HK-2 (cell line): ENCODE measurements around the gene SLC20A1.

Experiments
- DNase-seq: peaks from one replicate; pipeline ENCODE4 v3.0.0-alpha.2; 2018; ENCODE audit not compliant: unreplicated experiment

Gene SLC20A1

DNA sequence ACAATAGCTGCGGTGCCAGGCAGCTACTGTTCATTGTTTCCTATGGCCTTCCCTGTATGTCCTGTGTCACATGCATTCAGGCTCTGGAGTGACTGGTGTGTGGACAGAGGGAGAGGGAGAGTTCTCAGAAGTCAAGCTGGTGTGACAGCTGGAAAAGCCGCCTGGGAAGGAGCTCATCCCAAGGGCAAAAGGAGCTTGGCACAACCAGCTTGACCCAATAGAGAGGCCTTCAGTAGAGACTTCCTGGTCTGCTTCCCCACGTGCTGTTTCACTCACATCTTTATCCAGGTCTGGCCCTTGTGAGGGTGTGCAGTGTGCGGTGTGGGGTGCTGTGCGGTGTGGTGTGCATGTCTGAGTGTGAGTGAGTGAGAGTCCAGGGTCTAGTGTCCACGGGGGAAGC is 64.0 kb downstream of the SLC20A1 start:
- no peak for DNase-seq

GRCh38 chr2:112710956-112711750 is 65.4 kb downstream of the SLC20A1 start:
- no peak for DNase-seq

DNA sequence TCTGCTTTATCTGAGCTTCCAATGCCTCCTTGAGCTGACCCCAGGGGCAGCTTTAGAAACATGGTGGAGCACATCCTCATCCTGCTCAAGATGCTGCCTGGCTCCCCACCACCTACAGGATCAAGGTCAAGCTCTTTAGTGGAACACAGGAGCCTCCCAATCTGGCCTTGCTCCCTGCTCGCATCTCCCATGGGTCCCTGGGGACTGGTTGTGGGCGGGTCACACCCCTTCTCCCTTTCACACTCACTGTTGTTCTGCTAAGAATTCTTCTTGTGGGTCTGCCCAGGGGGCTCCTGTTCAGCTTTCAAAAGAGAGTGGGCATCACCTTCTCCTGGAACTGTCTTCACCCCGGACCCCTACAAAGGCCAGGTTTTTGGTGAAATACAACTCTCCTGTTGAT is 66.7 kb downstream of the SLC20A1 start:
- no peak for DNase-seq

DNA sequence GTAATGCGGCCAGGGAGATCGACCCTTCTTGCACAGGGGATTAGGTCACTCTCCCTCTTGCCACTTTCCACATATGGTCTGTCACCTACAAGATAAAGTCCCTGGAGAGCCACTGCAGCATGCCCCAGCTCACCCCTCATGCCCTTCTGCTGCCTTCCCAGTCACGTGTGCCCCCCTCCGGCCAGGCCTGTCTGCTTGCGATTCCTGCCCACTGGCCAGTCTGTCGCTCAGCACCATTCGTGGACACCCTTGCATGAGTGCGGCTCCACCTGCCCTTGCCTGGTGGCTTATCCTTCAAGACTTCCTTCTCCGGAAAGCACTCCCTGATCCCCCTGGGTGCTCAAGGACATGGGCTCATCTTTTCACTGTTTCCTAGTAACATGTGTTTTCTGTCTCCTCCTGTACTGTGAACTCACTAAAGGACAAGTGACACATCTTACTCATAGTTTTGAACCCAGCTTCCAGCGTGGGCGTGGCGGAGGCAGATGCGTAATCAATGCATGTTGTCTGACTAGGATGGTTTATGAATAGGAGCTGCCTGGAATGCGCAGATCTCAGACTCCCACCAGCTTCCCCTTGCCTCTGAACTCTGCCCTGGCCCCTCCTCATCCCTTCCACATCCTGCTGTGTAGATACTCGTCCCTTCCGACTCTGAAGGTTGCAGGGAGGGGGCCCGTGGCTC is 67.3 kb downstream of the SLC20A1 start:
- DNase-seq = no peak
